WERI-Rb-1 (cell line): ENCODE results near the gene NSMCE1.

Source experiments
- DNase-seq: peaks from one replicate; pipeline ENCODE4 v3.0.0-alpha.2; 2020
- H3K27ac ChIP-seq: fragments of 250-450 bp; sonication (Bioruptor Pico); 2 replicates; pipeline ENCODE4 v1.5.1; 2020; ENCODE audit warnings: mild to moderate bottlenecking, moderate library complexity
- H3K27me3 ChIP-seq: fragments of 250-450 bp; sonication (Bioruptor Pico); 2 replicates; pipeline ENCODE4 v1.5.1; 2021; ENCODE audit warnings: mild to moderate bottlenecking, low read depth, moderate library complexity; ENCODE audit not compliant: insufficient read depth, severe bottlenecking
- H3K36me3 ChIP-seq: fragments of 250-450 bp; sonication (Bioruptor Pico); 2 replicates; pipeline ENCODE4 v1.5.1; 2020; ENCODE audit warnings: mild to moderate bottlenecking, moderate library complexity
- H3K4me3 ChIP-seq: 2 replicates; pipeline ENCODE4 v1.5.1; 2011; ENCODE audit warnings: low read depth, mild to moderate bottlenecking, control low read depth, low read length
- H3K9me3 ChIP-seq: fragments of 250-450 bp; sonication (Bioruptor Pico); 2 replicates; pipeline ENCODE4 v1.5.1; 2021; ENCODE audit warnings: mild to moderate bottlenecking, moderate library complexity; ENCODE audit not compliant: severe bottlenecking
- TF ChIP-seq, protein P1 (sequence below): IDR thresholded peaks from 2 replicates; pipeline ENCODE4 v1.5.1; 2011; ENCODE audit warnings: low read depth, mild to moderate bottlenecking, control low read depth, inconsistent platforms, low read length

Gene NSMCE1

DNA sequence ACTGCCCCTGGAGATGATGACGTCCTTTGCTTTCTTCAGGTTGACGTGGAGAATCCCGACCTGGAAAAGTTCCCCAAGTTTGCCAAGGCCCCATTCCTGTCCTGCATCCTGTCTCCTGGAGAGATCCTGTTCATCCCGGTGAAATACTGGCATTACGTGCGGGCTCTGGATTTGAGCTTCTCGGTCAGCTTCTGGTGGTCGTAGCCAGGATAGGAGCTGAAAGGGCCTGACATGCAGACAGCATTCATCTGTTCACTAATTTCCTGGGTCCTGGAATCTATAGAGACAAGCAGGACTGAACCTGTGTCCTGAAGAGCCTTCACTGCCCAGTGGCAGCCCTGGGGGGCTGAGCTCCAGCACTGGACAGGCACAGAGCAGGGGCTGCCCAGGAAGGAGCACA is 48.0 kb downstream of the NSMCE1 start:
- Histone ChIP-seq H3K27me3 (no peaks in the 10 kb centered on the region), H3K9me3 (no peaks in the 10 kb centered on the region), H3K36me3 (no peaks in the 10 kb centered on the region; the same call in 1 of the 2 replicates), H3K27ac (no peak overlapping the region), H3K4me3 (no peak overlapping the region)
- TF ChIP-seq, protein P1, sequence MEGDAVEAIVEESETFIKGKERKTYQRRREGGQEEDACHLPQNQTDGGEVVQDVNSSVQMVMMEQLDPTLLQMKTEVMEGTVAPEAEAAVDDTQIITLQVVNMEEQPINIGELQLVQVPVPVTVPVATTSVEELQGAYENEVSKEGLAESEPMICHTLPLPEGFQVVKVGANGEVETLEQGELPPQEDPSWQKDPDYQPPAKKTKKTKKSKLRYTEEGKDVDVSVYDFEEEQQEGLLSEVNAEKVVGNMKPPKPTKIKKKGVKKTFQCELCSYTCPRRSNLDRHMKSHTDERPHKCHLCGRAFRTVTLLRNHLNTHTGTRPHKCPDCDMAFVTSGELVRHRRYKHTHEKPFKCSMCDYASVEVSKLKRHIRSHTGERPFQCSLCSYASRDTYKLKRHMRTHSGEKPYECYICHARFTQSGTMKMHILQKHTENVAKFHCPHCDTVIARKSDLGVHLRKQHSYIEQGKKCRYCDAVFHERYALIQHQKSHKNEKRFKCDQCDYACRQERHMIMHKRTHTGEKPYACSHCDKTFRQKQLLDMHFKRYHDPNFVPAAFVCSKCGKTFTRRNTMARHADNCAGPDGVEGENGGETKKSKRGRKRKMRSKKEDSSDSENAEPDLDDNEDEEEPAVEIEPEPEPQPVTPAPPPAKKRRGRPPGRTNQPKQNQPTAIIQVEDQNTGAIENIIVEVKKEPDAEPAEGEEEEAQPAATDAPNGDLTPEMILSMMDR, result no peak
- no peak for DNase-seq

DNA sequence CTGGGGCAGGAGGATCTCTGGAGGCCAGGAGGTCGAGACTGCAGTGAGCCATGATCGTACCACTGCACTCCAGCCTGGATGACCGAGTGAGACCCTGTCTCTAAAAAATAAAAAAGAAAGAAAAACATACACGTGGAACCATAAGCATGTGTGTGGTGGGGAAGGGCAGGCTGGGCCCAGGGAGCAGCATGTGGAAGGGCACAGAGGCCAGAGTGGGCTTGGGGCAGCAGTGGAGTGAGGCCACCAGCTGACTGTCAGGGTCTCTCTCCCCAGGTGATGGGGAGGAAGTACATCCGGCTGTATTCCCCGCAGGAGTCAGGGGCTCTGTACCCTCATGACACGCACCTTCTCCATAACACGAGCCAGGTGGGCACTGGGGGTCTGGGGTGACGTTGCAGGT is 48.5 kb downstream of the NSMCE1 start:
- no peak for DNase-seq
- no peaks in the 10 kb centered on the region for H3K27me3 ChIP-seq
- no peak overlapping the region for H3K4me3 ChIP-seq
- no peak overlapping the region for H3K27ac ChIP-seq
- TF ChIP-seq, protein P1, result no peak
- H3K9me3 ChIP-seq, result no peaks in the 10 kb centered on the region
- H3K36me3 ChIP-seq, result no peaks in the 10 kb centered on the region; the same call in 1 of the 2 replicates

DNA sequence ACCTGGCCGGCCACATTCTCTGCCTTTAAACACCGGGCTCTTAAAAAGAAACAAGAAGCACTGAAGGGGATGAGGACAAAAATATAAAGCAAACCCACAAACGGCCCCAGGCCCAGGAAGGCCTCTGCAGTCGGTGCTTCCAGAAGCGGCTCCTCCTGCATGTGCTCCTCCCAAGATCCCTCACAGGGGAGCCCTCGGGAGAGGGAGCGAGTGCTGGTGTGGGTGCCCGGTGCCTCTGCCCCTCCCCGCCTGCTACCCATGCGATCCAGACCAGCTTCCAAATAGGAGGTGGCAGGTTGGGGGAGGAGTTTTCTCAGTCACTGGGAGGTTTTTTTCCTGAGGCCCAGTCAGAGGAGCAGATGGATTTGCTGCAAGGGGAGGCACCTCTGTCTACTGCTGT is 49.4 kb downstream of the NSMCE1 start:
- H3K27ac ChIP-seq, result no peak overlapping the region
- DNase-seq, result no peak
- TF ChIP-seq, protein P1, result no peak
- no peaks in the 10 kb centered on the region for H3K9me3 ChIP-seq
- H3K4me3 ChIP-seq, result no peak overlapping the region
- H3K27me3 ChIP-seq, result no peaks in the 10 kb centered on the region
- H3K36me3 ChIP-seq, result no peaks in the 10 kb centered on the region; the same call in 1 of the 2 replicates

GRCh38 chr16:27218756-27219155 is 49.8 kb downstream of the NSMCE1 start:
- DNase-seq, result no peak
- H3K36me3 ChIP-seq, result no peaks in the 10 kb centered on the region; the same call in 1 of the 2 replicates
- TF ChIP-seq, protein P1, result no peak
- no peak overlapping the region for H3K4me3 ChIP-seq
- no peaks in the 10 kb centered on the region for H3K9me3 ChIP-seq
- no peak overlapping the region for H3K27ac ChIP-seq
- H3K27me3 ChIP-seq, result no peaks in the 10 kb centered on the region

GRCh38 chr16:27217256-27217655 is 51.3 kb downstream of the NSMCE1 start:
- no peak overlapping the region for H3K27ac ChIP-seq
- TF ChIP-seq, protein P1, result no peak
- no peak for DNase-seq

GRCh38 chr16:27216297-27216885 is 52.2 kb downstream of the NSMCE1 start:
- no peak for DNase-seq
- Histone ChIP-seq H3K9me3 (no peaks in the 10 kb centered on the region), H3K4me3 (no peak overlapping the region), H3K36me3 (no peaks in the 10 kb centered on the region; the same call in none of the 2 replicates), H3K27me3 (no peaks in the 10 kb centered on the region), H3K27ac (no peak overlapping the region)
- TF ChIP-seq, protein P1, result no peak

More at GRCh38 chr16:27217256-27217655, 51.3 kb downstream of the NSMCE1 start:
- H3K4me3 ChIP-seq, result no peak overlapping the region
- no peaks in the 10 kb centered on the region for H3K9me3 ChIP-seq
- no peaks in the 10 kb centered on the region; the same call in 1 of the 2 replicates for H3K36me3 ChIP-seq
- no peaks in the 10 kb centered on the region for H3K27me3 ChIP-seq
